ENCODE measurements around the gene ADPRS.

DNA sequence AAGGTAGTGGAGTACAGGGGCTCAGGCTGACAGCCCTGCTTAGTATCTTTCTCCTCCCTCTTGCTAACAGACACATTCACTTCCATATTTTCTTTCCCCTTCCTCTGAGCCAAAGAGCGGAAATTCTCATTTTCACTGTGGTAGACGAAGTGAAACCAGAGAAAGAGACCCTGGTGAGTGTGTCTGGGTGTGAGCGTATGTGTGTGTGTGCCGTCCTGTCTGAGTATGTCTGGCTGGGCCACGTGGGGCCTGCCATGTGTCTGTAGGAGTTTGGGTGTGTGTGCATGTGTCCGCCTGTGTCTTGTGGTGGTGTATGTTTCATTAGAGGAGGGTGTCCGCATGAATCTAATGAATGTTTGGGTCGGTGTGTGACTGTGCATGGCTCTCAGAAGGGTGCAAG is 34.7 kb downstream of the ADPRS start:
- TF ChIP-seq CTCF (conservative IDR thresholded peaks at IDR 0.05 in 1 of 2, IDR thresholded peaks at IDR 0.05 in 1 of 2; ENCODE audit: low read depth in 1 of 2, low read length in 2 of 2), result no peak
- no peak for TF ChIP-seq EZH2 (IDR thresholded peaks at IDR 0.05; ENCODE audit: low read length, missing control alignments)
